Panc1 (cell line): ENCODE measurements around the gene EFCAB3. TPM values are rescaled to one million over a fixed set of nuclear protein-coding genes. Genes with fewer than 3 reads are reported as not detected.
"Not testable (repeated sequence)": the region's sequence is repeated elsewhere in the genome, so short reads cannot be mapped to it uniquely, and the experiment has no call there.

Source experiments
- ATAC-seq: fragments of 200-7000 bp; cut with Tn5 transposase; 2 replicates; pipeline ENCODE4 v1.9.1; 2020; ENCODE audit warnings: mild to moderate bottlenecking, moderate library complexity
- BruUV-seq: library from RNA; stranded (reverse); fragments of 400-500 nt; replicated peaks from 2 replicates; lab custom pipeline; 2021; lab: Mats Ljungman, UMichigan
- CTCF ChIA-PET: fragments of 300-600 bp; sonication (Branson Sonifier 250); formaldehyde crosslinking; loops from one replicate; lab custom pipeline; 2022; ENCODE audit warnings: antibody characterized with exemption; lab: Charles Lee
- POLR2A ChIA-PET: fragments of 300-600 bp; sonication (Branson Sonifier 250); formaldehyde crosslinking; loops from one replicate; lab custom pipeline; 2022; ENCODE audit warnings: antibody characterized with exemption; lab: Charles Lee
- DNase-seq: peaks from one replicate; pipeline ENCODE4 v3.0.0-alpha.2; 2010; ENCODE audit warnings: low read depth, low spot score
- H3K27ac ChIP-seq: 2 replicates; pipeline ENCODE4 v1.5.1; 2011; ENCODE audit warnings: mild to moderate bottlenecking, low read length, inconsistent platforms
- H3K27me3 ChIP-seq: fragments of 200-500 bp; sonication (Bioruptor generic); 2 replicates; pipeline ENCODE4 v1.6.0; 2014; ENCODE audit warnings: low read length, inconsistent platforms; ENCODE audit not compliant: control insufficient read depth, insufficient read depth
- H3K36me3 ChIP-seq: fragments of 200-500 bp; sonication (Bioruptor generic); 2 replicates; pipeline ENCODE4 v1.5.1; 2014; ENCODE audit warnings: inconsistent platforms, mild to moderate bottlenecking, low read length, moderate library complexity; ENCODE audit not compliant: control insufficient read depth, insufficient read depth
- H3K4me1 ChIP-seq: 2 replicates; pipeline ENCODE4 v1.5.1; 2011; ENCODE audit warnings: inconsistent platforms, mild to moderate bottlenecking, low read length, moderate library complexity; ENCODE audit not compliant: control insufficient read depth, insufficient read depth
- H3K4me3 ChIP-seq, 2 experiments: 2 replicates each; pipeline ENCODE4 v1.5.1; 2011 to 2012; ENCODE audit warnings: low read depth in 2 of 2, low read length in 2 of 2, mild to moderate bottlenecking in 2 of 2, inconsistent platforms in 1 of 2, moderate library complexity in 1 of 2
- H3K9me3 ChIP-seq: fragments of 200-500 bp; sonication (Bioruptor generic); 2 replicates; pipeline ENCODE4 v1.5.1; 2014; ENCODE audit warnings: low read depth, mild to moderate bottlenecking, inconsistent platforms, low read length, moderate library complexity; ENCODE audit not compliant: control insufficient read depth, insufficient read depth
- POLR2AphosphoS5 ChIP-seq: IDR thresholded peaks from 2 replicates; pipeline ENCODE4 v1.6.1; 2012; ENCODE audit warnings: mild to moderate bottlenecking, low read depth, low read length, moderate library complexity
- SIN3A ChIP-seq: IDR thresholded peaks from 2 replicates; pipeline ENCODE4 v1.6.1; 2012; ENCODE audit warnings: low read depth, mild to moderate bottlenecking, low read length, moderate library complexity, borderline replicate concordance; ENCODE audit not compliant: insufficient read depth
- TCF7L2 ChIP-seq: IDR thresholded peaks from 2 replicates; pipeline ENCODE4 v1.6.1; 2011; ENCODE audit warnings: mild to moderate bottlenecking, low read depth, low read length, inconsistent platforms
- in situ Hi-C: cut with HindIII; loops from 2 replicates; pipeline ENCODE4 v1.10.0; 2016; ENCODE audit warnings: low sequenced_read_pairs, low pct_unique_long_range_greater_than_20kb
- intact Hi-C: fragments of 100-400 bp; cut with micrococcal nuclease; formaldehyde crosslinking; loops from one replicate; pipeline ENCODE4 v1.10.0; 2022; ENCODE audit not compliant: unreplicated experiment
- total RNA-seq: library from RNA; stranded (reverse); gene quantifications from one replicate; pipeline ENCODE4 v1.2.1, GENCODE V29; 2021; ENCODE audit not compliant: unreplicated experiment
- TF ChIP-seq, protein P1 (sequence below): fragments of 450-650 bp; IDR thresholded peaks from 2 replicates; pipeline ENCODE4 v1.5.1; 2017; ENCODE audit warnings: mild to moderate bottlenecking
- TF ChIP-seq, protein P2 (sequence below), 2 experiments: IDR thresholded peaks; 2 replicates each; pipeline ENCODE4 v1.6.1; 2011 to 2012; ENCODE audit warnings: low read depth in 2 of 2, control low read depth in 1 of 2, low read length in 1 of 2, mild to moderate bottlenecking in 1 of 2, moderate library complexity in 1 of 2; ENCODE audit not compliant: insufficient read depth in 1 of 2

EFCAB3 gene
- total RNA-seq, 1 experiment from 2014 or later, result not detected

GRCh38 chr17:62405451-62405850 lies 25.1 kb downstream of the EFCAB3 start:
- CTCF ChIA-PET, result no interaction called here
- intact Hi-C loops, result no loop called here
- POLR2A ChIA-PET, result no interaction called here
- Histone ChIP-seq H3K4me3 (no peak overlapping the region), H3K27me3 (peaks cover 2% of the 10 kb centered on the region; the same call in 1 of the 2 replicates), H3K36me3 (no peaks in the 10 kb centered on the region), H3K27ac (no peak overlapping the region), H3K9me3 (no peaks in the 10 kb centered on the region), H3K4me1 (no peaks in the 10 kb centered on the region)
- no peak for DNase-seq
- no TSS peak for BruUV-seq
- in situ Hi-C loops, result no loop called here
- no peak for ATAC-seq
- TF ChIP-seq POLR2AphosphoS5 (no peak), TCF7L2 (no peak), SIN3A (no peak)
- TF ChIP-seq, protein P1, sequence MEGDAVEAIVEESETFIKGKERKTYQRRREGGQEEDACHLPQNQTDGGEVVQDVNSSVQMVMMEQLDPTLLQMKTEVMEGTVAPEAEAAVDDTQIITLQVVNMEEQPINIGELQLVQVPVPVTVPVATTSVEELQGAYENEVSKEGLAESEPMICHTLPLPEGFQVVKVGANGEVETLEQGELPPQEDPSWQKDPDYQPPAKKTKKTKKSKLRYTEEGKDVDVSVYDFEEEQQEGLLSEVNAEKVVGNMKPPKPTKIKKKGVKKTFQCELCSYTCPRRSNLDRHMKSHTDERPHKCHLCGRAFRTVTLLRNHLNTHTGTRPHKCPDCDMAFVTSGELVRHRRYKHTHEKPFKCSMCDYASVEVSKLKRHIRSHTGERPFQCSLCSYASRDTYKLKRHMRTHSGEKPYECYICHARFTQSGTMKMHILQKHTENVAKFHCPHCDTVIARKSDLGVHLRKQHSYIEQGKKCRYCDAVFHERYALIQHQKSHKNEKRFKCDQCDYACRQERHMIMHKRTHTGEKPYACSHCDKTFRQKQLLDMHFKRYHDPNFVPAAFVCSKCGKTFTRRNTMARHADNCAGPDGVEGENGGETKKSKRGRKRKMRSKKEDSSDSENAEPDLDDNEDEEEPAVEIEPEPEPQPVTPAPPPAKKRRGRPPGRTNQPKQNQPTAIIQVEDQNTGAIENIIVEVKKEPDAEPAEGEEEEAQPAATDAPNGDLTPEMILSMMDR, result no peak
- TF ChIP-seq, protein P2, sequence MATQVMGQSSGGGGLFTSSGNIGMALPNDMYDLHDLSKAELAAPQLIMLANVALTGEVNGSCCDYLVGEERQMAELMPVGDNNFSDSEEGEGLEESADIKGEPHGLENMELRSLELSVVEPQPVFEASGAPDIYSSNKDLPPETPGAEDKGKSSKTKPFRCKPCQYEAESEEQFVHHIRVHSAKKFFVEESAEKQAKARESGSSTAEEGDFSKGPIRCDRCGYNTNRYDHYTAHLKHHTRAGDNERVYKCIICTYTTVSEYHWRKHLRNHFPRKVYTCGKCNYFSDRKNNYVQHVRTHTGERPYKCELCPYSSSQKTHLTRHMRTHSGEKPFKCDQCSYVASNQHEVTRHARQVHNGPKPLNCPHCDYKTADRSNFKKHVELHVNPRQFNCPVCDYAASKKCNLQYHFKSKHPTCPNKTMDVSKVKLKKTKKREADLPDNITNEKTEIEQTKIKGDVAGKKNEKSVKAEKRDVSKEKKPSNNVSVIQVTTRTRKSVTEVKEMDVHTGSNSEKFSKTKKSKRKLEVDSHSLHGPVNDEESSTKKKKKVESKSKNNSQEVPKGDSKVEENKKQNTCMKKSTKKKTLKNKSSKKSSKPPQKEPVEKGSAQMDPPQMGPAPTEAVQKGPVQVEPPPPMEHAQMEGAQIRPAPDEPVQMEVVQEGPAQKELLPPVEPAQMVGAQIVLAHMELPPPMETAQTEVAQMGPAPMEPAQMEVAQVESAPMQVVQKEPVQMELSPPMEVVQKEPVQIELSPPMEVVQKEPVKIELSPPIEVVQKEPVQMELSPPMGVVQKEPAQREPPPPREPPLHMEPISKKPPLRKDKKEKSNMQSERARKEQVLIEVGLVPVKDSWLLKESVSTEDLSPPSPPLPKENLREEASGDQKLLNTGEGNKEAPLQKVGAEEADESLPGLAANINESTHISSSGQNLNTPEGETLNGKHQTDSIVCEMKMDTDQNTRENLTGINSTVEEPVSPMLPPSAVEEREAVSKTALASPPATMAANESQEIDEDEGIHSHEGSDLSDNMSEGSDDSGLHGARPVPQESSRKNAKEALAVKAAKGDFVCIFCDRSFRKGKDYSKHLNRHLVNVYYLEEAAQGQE (IDR thresholded peaks at IDR 0.05; ENCODE audit: insufficient read depth in 1 of 2, low read depth in 2 of 2, low read length in 1 of 2), result no peak

- ATAC-seq, H3K4me1 ChIP-seq: not testable (repeated sequence)
Measured at GRCh38 chr17:62413090-62413489, 32.7 kb downstream of the EFCAB3 start.

GRCh38 chr17:62423647-62424461 lies 43.5 kb downstream of the EFCAB3 start, which contains the start of gene METTL2A:
TSS of gene METTL2A (plus strand) at chr17:62423897. CDS start at chr17:62423903, 6 bp downstream.
- H3K27me3 ChIP-seq, H3K9me3 ChIP-seq, intact Hi-C loops, in situ Hi-C loops, H3K4me1 ChIP-seq, BruUV-seq, H3K36me3 ChIP-seq: not testable (repeated sequence)
- TF ChIP-seq, protein P1, result peak; percentile 32
- TF ChIP-seq POLR2AphosphoS5, result peak; percentile 92
- ATAC-seq, result peak; percentile 99
- Histone ChIP-seq H3K4me3 (peak within 1 kb of the TSS; percentile 85 to 93), H3K27ac (peak within 1 kb of the TSS; percentile 82)
- POLR2A ChIA-PET, result interaction anchor here (0.6 kb wide), 1 partner anchor 175 kb away, joined by 3 read pairs; no protein-coding TSS in a partner anchor
- DNase-seq, result peak; percentile 22
- CTCF ChIA-PET, result interaction anchor here (0.6 kb wide), 1 partner anchor 62 kb away, joined by 8 read pairs; no protein-coding TSS in a partner anchor

More at GRCh38 chr17:62413090-62413489, 32.7 kb downstream of the EFCAB3 start:
- BruUV-seq, H3K9me3 ChIP-seq, CTCF ChIA-PET, H3K36me3 ChIP-seq, H3K27me3 ChIP-seq, in situ Hi-C loops, H3K27ac ChIP-seq, H3K4me3 ChIP-seq, DNase-seq, intact Hi-C loops: not testable (repeated sequence)
- POLR2A ChIA-PET, result interaction anchor here (0.6 kb wide), 1 partner anchor 78 kb away, joined by 3 read pairs; no protein-coding TSS in a partner anchor

- H3K27me3 ChIP-seq, intact Hi-C loops, H3K27ac ChIP-seq, H3K36me3 ChIP-seq, POLR2A ChIA-PET, DNase-seq, ATAC-seq, in situ Hi-C loops, CTCF ChIA-PET, H3K4me1 ChIP-seq, BruUV-seq, H3K4me3 ChIP-seq, H3K9me3 ChIP-seq: not testable (repeated sequence)
Measured at GRCh38 chr17:62426214-62426613, 45.9 kb downstream of the EFCAB3 start.
